HG03139 (cell line): Measurements from ENCODE around the gene RPL4.
"Not testable (repeated sequence)": the region's sequence is repeated elsewhere in the genome, so short reads cannot be mapped to it uniquely, and the experiment has no call there.

Experiments used
- ATAC-seq: cut with Tn5 transposase; IDR thresholded peaks from one replicate; pipeline ENCODE4 v1.9.1; 2021; ENCODE audit not compliant: unreplicated experiment

Gene RPL4

DNA sequence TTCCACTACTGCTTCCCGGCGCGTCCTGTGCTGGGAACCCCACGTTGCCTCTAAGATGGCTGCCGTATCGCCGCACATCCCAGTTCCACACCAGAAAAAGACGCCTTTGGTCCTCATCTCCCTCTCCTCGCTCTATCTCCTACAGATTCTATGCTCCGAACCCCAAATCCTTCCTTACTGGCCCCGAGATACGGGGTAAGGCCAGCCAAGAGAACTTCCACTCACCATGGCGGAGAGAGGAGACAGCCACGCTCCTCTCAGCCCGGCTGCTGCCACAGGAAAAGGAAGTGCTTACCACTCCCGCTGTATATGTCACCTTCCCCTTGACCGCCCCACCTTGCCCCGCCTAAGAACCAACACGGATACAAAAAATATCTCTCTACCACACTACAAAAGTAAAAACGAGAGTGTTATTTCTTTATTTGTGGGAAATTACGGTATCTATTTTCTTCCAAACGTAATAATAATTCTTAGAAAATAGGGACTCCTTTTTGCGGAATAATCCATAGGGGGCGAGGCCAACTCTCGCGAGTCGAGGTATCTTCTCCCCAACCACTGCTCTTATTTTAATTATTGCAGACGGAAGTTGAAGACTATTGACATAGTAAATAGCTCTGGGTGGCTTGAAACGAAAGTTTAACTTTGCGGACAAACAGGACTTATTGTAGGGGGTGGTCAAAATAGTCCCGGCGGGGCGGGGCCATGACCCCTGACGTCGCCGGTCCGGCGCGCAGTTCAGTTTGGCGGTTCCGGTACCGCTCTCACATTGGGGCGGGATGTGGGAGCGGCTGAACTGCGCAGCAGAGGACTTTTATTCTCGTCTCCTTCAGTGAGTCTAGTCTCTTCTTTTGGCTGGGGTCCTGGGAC, at the start of gene RPL4, which contains the start of gene ZWILCH:
RPL4 (minus strand) TSS at position 293 of the 867 bp plus-strand sequence; CDS start at position 228, 65 bp downstream.
ZWILCH (plus strand) TSS at position 764 of the 867 bp plus-strand sequence; CDS start at position 777, 13 bp downstream.
- peak; percentile 67 for ATAC-seq

- no peak for ATAC-seq
Measured at GRCh38 chr15:66545255-66545654, 40.6 kb upstream of the RPL4 start.

DNA sequence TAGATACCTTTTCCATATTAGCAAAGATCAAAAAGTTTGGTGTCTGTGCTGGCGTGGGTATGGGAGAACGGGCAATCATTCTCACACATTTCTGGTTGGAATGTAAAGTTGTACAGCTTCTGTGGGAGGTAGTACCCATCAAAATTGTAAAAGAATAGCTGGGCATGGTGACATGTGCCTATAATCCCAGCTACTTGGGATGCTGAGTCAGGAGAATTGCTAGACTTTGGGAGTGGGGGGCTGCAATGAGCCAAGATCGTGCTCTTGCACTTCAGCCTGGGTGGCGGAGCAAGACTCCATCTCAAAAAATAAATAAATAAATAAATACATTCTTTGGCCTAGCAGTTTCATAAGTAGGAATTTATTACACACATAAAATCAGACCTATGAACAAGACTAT, 38.2 kb upstream of the RPL4 start:
- ATAC-seq = no peak

DNA sequence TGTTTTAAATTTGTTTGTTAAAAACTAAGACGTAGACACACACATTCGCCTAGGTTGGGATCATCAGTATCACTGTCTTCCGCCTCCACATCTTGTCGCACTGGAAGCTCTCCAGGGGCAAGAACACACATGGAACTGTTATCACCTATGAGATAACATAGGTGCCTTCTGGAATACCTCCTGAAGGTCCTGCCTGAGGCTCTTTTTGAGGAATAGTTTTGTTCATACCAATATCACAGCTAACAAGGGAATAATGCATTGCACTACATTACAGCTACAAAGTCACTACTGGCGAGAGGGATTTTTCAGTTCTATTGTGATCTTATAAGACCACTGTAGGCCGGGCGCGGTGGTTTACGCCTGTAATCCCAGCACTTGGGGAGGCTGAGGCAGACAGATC, 30.4 kb upstream of the RPL4 start:
- ATAC-seq = no peak

DNA sequence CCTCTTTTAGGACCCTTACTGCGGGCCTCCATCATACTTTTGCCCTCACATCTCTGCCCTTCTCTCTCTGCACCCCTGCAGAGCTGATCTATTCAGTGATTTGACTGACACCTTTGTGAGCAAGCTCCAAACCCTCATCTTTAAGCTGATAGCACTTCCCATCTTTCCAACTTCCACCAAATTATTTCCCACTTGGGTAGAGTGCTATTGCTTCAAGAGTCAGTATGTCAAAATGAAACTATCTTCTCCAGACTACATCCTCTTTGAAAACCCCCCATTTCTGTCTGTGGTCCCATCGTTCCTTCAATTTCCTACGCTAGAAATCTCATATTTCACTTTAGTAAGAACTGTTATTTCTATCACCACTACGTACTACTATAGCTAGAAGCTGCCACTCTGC, 20.2 kb upstream of the RPL4 start:
- ATAC-seq = no peak

DNA sequence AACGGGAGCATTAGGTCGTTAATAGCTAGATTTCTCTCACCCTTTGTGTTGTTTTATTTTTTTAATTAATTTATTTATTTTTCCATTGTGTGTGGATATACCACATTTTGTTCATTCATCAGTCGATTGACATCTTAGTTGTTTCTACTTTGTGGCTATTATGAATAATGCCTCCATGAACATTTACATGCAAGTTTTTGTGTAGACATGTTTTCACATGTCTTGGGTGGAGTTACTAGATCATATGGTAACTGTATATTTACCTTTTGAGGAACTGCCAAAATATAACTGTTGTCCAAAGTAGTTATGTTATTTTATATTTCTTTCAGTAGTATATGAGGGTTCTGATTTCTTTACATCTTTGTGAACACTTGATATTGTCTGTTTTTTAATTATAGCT, 19.3 kb upstream of the RPL4 start:
- no peak for ATAC-seq

GRCh38 chr15:66515901-66516322, 11.3 kb upstream of the RPL4 start:
- ATAC-seq = no peak

GRCh38 chr15:66514586-66514985, 9.9 kb upstream of the RPL4 start:
- ATAC-seq = no peak

DNA sequence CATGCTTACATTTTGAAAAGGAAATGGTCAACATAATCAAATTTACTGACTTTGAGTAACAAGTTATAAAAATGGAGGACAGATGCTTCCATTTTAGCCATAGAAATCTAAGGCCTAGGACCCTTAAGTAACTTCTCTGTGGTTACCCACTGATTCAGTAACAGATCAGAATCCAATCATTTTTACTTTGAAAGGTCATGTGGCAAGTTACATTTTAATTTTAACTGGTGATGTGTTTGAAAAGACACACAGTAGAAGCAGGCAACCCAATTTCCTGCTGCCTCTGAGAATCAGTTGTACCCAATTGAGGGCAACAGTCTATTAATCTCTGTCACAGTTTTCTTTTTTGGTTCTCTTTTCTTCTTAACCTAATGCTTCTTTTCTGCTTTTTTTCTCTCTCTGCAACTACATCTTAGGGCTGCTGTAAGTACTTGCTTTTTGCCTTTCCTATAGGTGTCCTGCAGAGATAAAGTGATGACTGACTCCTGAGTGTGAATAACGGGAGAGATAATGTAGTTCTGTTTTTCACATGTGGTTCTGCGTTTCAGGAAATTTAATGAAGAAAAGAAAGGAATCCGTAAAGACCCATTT, 3.7 kb upstream of the RPL4 start:
- no peak for ATAC-seq

DNA sequence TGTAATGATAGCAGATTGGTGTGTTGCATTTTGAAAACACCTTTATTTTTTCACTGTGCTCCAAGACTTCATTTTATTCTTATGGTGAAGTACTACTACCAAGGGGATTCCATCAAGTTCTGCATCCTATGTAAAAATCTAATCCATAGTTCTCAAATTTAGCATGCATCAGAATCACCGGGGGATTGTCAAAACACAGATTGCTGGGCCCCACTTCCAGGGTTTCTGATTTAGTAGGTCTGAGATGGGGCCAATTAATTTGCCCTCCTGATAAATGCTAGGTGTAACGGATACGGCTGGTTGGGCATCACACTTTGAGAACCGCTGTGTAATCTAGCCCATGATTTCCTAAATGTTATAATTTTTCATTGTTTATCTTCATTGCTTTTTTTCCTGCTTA, 1.2 kb upstream of the RPL4 start:
- ATAC-seq = no peak

DNA sequence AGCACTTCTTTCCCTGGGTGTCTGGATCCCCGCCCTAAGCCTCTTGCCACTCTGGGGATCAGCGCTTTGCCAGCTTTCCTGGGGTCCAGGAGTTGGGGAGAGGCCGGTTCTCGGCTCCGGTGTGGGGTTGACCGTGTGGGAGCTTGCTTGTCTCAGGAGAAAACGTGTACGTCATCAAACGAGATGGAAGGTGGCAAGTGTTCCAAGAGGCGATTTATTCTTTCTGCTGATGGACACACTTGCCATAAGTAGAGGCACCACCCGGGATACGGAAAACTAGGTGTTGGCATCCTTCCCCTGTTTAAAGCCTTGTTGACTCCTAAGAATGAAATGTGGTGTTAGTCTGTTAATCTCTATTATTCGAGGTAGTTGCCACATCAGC, 766 bp upstream of the RPL4 start:
- ATAC-seq = peak; percentile 5

GRCh38 chr15:66503780-66504562, 684 bp downstream of the RPL4 start:
- ATAC-seq = no peak

DNA sequence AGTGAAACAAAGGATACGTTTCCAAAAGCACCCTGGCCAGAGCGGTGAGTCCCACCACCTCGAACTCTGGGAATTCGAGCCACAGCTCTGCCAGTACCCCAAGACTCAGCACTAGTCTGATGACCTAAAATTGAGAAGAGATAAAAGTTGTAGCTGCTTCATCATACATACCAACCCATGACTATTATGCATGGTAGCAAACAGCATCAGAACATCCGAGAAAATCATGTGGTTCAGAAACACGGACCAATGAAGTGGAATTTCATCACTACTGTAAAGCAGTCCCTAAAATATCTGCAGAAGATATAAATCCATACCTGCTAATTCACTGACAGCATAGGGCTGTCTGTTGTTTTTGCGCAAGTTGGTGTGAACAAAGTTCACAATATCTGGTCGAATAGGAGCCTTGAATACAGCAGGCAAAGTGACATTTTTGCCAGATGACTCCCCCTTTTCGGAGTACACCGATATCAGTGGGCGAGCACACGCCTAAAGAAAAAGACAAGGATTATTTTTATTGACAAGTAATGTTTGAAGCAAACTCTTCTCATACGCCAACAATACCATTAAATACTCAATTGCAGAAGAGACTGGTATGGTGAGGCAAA, 1.5 kb downstream of the RPL4 start:
- not testable (repeated sequence) for ATAC-seq

DNA sequence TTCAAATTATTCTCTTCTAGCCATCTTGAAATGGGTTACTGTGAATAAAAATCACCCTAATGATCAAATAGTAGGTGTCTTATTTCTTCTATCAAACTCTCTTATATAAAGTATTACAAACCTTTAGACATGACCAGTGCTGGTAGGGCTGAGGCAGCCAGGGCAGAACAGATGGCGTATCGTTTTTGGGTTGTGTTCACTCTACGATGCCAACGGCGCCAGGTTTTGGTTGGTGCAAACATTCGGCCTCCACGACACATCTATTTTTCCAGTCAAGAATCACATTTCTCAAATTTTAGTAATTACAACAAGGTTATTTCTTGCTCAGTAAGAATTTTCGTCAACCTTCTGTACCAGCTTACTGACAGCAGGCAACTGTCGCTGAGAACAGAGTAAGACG, 2.2 kb downstream of the RPL4 start:
- ATAC-seq = no peak

GRCh38 chr15:66500346-66500745, 4.3 kb downstream of the RPL4 start:
- ATAC-seq = not testable (repeated sequence)

DNA sequence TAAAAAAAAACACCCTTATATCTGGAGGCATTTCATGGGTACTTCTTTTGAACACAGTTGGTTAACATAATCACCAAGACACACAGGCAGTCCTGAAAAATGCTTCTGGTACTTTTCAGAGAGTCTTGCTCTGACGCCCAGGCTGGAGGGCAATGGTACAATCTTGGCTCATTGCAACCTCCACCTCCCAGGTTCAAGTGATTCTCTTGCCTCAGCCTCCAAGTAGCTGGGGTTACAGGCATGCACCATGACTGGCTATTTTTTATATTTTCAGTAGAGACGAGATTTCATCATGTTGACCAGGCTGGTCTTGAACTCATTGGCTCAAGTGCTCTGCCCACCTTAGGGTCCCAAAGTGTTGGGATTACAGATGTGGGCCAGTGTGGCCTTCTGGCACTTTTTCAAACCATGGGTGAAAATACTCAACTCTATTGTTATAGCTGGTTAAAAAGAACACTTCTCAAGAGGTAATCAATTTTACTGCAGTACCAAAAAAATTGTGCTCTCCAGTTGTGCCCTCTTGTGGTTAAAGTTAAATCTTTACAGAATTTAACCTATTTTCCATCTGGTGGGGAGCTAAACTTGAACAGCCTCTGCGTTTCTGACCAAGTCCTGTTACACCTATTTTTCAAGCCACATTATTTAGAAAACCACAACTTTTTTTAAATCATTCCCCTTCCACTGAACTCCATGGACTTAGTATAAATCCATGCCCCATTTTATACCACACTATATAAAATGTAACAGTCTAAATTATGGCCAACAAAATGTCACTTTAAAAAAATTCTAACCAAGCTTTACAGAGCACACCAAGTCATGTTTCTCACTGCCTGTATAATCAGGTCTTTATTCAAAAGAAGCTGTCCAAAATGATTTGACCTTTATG, 5.9 kb downstream of the RPL4 start:
- ATAC-seq = no peak

- ATAC-seq = peak; percentile 70
Measured at GRCh38 chr15:66497502-66498455, 6.9 kb downstream of the RPL4 start, which contains the start of gene SNAPC5. Gene SNAPC5, minus strand, starts transcription at chr15:66497762. Its CDS starts 31 bp downstream, at chr15:66497731.

DNA sequence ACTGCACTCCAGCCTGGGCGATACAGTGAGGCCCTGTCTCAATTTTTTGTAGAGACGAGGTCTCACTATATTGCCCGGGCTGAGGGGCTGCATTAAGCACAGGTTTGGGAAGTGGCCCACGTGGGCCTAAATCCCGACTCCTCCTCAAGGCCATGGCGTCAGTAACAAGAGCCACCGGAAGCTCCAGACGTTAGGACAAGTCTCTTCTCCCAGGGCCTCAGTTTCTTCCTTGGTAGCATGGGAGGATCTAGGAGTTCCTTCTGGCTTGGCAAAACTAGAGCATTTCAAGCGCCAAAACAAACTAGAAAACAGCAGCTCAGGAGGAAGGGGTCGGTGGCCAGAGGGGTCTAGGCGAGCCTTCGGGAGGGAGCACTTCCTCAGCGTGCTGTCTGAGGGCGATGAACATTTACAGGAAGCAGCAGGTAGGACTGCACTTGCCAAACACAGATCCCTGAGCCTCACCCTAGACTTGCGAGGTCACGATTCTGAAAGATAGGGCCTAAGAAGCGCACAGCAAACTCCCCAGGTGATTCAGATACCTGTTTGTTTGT, 7.6 kb downstream of the RPL4 start:
- peak; percentile 21 for ATAC-seq

GRCh38 chr15:66494262-66494661, 10.4 kb downstream of the RPL4 start:
- no peak for ATAC-seq
